ENCODE results near the gene BTBD16. TPM values are rescaled to one million over a fixed set of nuclear protein-coding genes. Genes with fewer than 3 reads are reported as not detected.

BTBD16 gene
- polyA plus RNA-seq (2011; rRNA removed), result not detected in 2 replicates
- not detected in 2 replicates for polyA minus RNA-seq (2011; rRNA and poly(A)+ RNA removed)

- H3K27me3 ChIP-seq (ENCODE audit: control insufficient read depth, insufficient read depth, low read length), result no peaks in the 10 kb centered on the region
- no peak for DNase-seq (ENCODE audit: low read depth, low spot score)
- H3K27ac ChIP-seq (ENCODE audit: low read depth, low read length), result no peak within 1 kb of the TSS
- H3K9me3 ChIP-seq (ENCODE audit: control insufficient read depth, insufficient read depth, low read length), result no peaks in the 10 kb centered on the region
- no peak for TF ChIP-seq CTCF (IDR thresholded peaks at IDR 0.05; ENCODE audit: low read depth, low read length)
- ChIA-PET POLR2A (no interaction called here), CTCF (interaction anchor here (0.8 to 2.2 kb wide), 5 partner anchors 9 to 164 kb away, joined by 3 to 9 read pairs (median 4); no protein-coding TSS in a partner anchor)
- H3K4me3 ChIP-seq (ENCODE audit: low read depth, low read length), result no peak within 1 kb of the TSS
Observed at GRCh38 chr10:122271076-122271475, at the start of gene BTBD16. TSS of gene BTBD16 (plus strand) at chr10:122271296. CDS start at chr10:122275082, 3,786 bp downstream.

GRCh38 chr10:122221958-122222357 lies 49.1 kb upstream of the BTBD16 start:
- Histone ChIP-seq H3K27ac (ENCODE audit: low read depth, low read length) (no peak overlapping the region), H3K27me3 (ENCODE audit: control insufficient read depth, insufficient read depth, low read length) (no peaks in the 10 kb centered on the region), H3K4me3 (ENCODE audit: low read depth, low read length) (no peak overlapping the region), H3K9me3 (ENCODE audit: control insufficient read depth, insufficient read depth, low read length) (no peaks in the 10 kb centered on the region)
- ChIA-PET CTCF (no interaction called here), POLR2A (no interaction called here)
- no peak for TF ChIP-seq CTCF (IDR thresholded peaks at IDR 0.05; ENCODE audit: low read depth, low read length)
- DNase-seq (ENCODE audit: low read depth, low spot score), result no peak

GRCh38 chr10:122222638-122223037 lies 48.5 kb upstream of the BTBD16 start:
- POLR2A ChIA-PET, result no interaction called here

GRCh38 chr10:122224159-122224558 lies 46.9 kb upstream of the BTBD16 start:
- Histone ChIP-seq H3K27ac (ENCODE audit: low read depth, low read length) (no peak overlapping the region), H3K27me3 (ENCODE audit: control insufficient read depth, insufficient read depth, low read length) (no peaks in the 10 kb centered on the region), H3K4me3 (ENCODE audit: low read depth, low read length) (no peak overlapping the region), H3K9me3 (ENCODE audit: control insufficient read depth, insufficient read depth, low read length) (no peaks in the 10 kb centered on the region)
- ChIA-PET POLR2A (no interaction called here), CTCF (interaction anchor here (1.2 kb wide), 1 partner anchor 43 kb away, joined by 3 read pairs; no protein-coding TSS in a partner anchor)
- no peak for TF ChIP-seq CTCF (IDR thresholded peaks at IDR 0.05; ENCODE audit: low read depth, low read length)
- DNase-seq (ENCODE audit: low read depth, low spot score), result no peak

More at GRCh38 chr10:122222638-122223037, 48.5 kb upstream of the BTBD16 start:
- DNase-seq (ENCODE audit: low read depth, low spot score), result no peak
- Histone ChIP-seq H3K9me3 (ENCODE audit: control insufficient read depth, insufficient read depth, low read length) (no peaks in the 10 kb centered on the region), H3K4me3 (ENCODE audit: low read depth, low read length) (no peak overlapping the region), H3K27ac (ENCODE audit: low read depth, low read length) (no peak overlapping the region), H3K27me3 (ENCODE audit: control insufficient read depth, insufficient read depth, low read length) (no peaks in the 10 kb centered on the region)
- CTCF ChIA-PET, result no interaction called here
- no peak for TF ChIP-seq CTCF (IDR thresholded peaks at IDR 0.05; ENCODE audit: low read depth, low read length)

- CTCF ChIA-PET, result interaction anchor here (1.2 kb wide), 1 partner anchor 42 kb away, joined by 4 read pairs; no protein-coding TSS in a partner anchor
- no peaks in the 10 kb centered on the region for H3K9me3 ChIP-seq (ENCODE audit: control insufficient read depth, insufficient read depth, low read length)
- POLR2A ChIA-PET, result no interaction called here
Observed at GRCh38 chr10:122225330-122225729, 45.8 kb upstream of the BTBD16 start.

More at GRCh38 chr10:122225330-122225729, 45.8 kb upstream of the BTBD16 start:
- no peak for DNase-seq (ENCODE audit: low read depth, low spot score)
- Histone ChIP-seq H3K27ac (ENCODE audit: low read depth, low read length) (no peak overlapping the region), H3K4me3 (ENCODE audit: low read depth, low read length) (no peak overlapping the region), H3K27me3 (ENCODE audit: control insufficient read depth, insufficient read depth, low read length) (no peaks in the 10 kb centered on the region)
- no peak for TF ChIP-seq CTCF (IDR thresholded peaks at IDR 0.05; ENCODE audit: low read depth, low read length)

Measured in AG04450 (cell line).